RWPE2 (cell line): ENCODE measurements around the gene MBLAC1.

Experiments
- ATAC-seq: fragments of 200-7000 bp; cut with Tn5 transposase; 3 replicates; pipeline ENCODE4 v1.9.1; 2021; ENCODE audit warnings: low read depth
- DNase-seq: peaks from one replicate; pipeline ENCODE4 v3.0.0-alpha.2; 2020; ENCODE audit warnings: low spot score
- H3K27ac ChIP-seq: fragments of 450-650 bp; 2 replicates; pipeline ENCODE4 v1.5.1; 2017; ENCODE audit warnings: mild to moderate bottlenecking; ENCODE audit not compliant: poor library complexity, severe bottlenecking
- H3K27me3 ChIP-seq: fragments of 250-450 bp; sonication (Bioruptor Pico); 2 replicates; pipeline ENCODE4 v1.5.1; 2021; ENCODE audit warnings: mild to moderate bottlenecking, moderate library complexity; ENCODE audit not compliant: insufficient read depth, poor library complexity, severe bottlenecking
- H3K36me3 ChIP-seq: fragments of 250-450 bp; sonication (Bioruptor Pico); 2 replicates; pipeline ENCODE4 v1.5.1; 2020; ENCODE audit warnings: low read depth, mild to moderate bottlenecking, moderate library complexity
- H3K4me1 ChIP-seq: fragments of 250-450 bp; sonication (Bioruptor Pico); 2 replicates; pipeline ENCODE4 v1.5.1; 2021; ENCODE audit warnings: mild to moderate bottlenecking, moderate library complexity; ENCODE audit not compliant: insufficient read depth, poor library complexity, severe bottlenecking
- H3K4me3 ChIP-seq: fragments of 250-450 bp; sonication (Bioruptor Pico); 2 replicates; pipeline ENCODE4 v1.5.1; 2021; ENCODE audit warnings: mild to moderate bottlenecking, moderate library complexity; ENCODE audit not compliant: severe bottlenecking
- H3K9me3 ChIP-seq: fragments of 250-450 bp; sonication (Bioruptor Pico); 2 replicates; pipeline ENCODE4 v1.5.1; 2021; ENCODE audit warnings: mild to moderate bottlenecking, moderate library complexity; ENCODE audit not compliant: severe bottlenecking
- CTCF ChIP-seq: fragments of 450-650 bp; IDR thresholded peaks from one replicate; pipeline ENCODE4 v1.5.1; 2017; ENCODE audit warnings: mild to moderate bottlenecking, moderate library complexity; ENCODE audit not compliant: poor library complexity, severe bottlenecking

The MBLAC1 gene

GRCh38 chr7:100115026-100115425 lies 11.7 kb upstream of the MBLAC1 start:
- Histone ChIP-seq H3K9me3 (no peaks in the 10 kb centered on the region), H3K4me1 (no peaks in the 10 kb centered on the region), H3K36me3 (peaks cover 41% of the 10 kb centered on the region), H3K4me3 (no peak overlapping the region), H3K27ac (no peak overlapping the region), H3K27me3 (no peaks in the 10 kb centered on the region)
- DNase-seq (no peak), ATAC-seq (no peak)
- no peak for TF ChIP-seq CTCF

- no peak for TF ChIP-seq CTCF
These were observed 8.2 kb upstream of the MBLAC1 start for GRCh38 chr7:100118388-100119071.

GRCh38 chr7:100119072-100119969 lies 7.4 kb upstream of the MBLAC1 start, which contains the start of the genes CNPY4 and TAF6:
CNPY4 (plus strand) TSS chr7:100119634; CDS start chr7:100119745, 111 bp downstream.
TAF6 (minus strand) TSS chr7:100119358; CDS start chr7:100114209, 5,149 bp downstream.
- Histone ChIP-seq H3K9me3 (no peaks in the 10 kb centered on the region), H3K4me1 (no peaks in the 10 kb centered on the region), H3K36me3 (no peaks in the 10 kb centered on the region), H3K4me3 (peak within 1 kb of the TSS; percentile 79), H3K27ac (peak within 1 kb of the TSS; percentile 47), H3K27me3 (no peaks in the 10 kb centered on the region)
- DNase-seq (peak; percentile 94), ATAC-seq (peak; percentile 77)
- no peak for TF ChIP-seq CTCF

More at GRCh38 chr7:100118388-100119071, 8.2 kb upstream of the MBLAC1 start:
- H3K9me3 ChIP-seq, result no peaks in the 10 kb centered on the region
- no peaks in the 10 kb centered on the region for H3K4me1 ChIP-seq
- H3K4me3 ChIP-seq, result peak overlapping the region; percentile 79
- DNase-seq (no peak), ATAC-seq (no peak)
- peak overlapping the region; percentile 47 for H3K27ac ChIP-seq
- peaks cover 8% of the 10 kb centered on the region for H3K36me3 ChIP-seq
- H3K27me3 ChIP-seq, result no peaks in the 10 kb centered on the region

GRCh38 chr7:100119970-100120732 lies 6.6 kb upstream of the MBLAC1 start:
- Histone ChIP-seq H3K27me3 (no peaks in the 10 kb centered on the region), H3K27ac (peak overlapping the region; percentile 47), H3K9me3 (no peaks in the 10 kb centered on the region), H3K36me3 (no peaks in the 10 kb centered on the region), H3K4me1 (no peaks in the 10 kb centered on the region), H3K4me3 (peak overlapping the region; percentile 79)
- no peak for TF ChIP-seq CTCF
- DNase-seq (no peak), ATAC-seq (peak; percentile 64)
